ENCODE data around the gene CTNND2. TPM values are rescaled to one million over a fixed set of nuclear protein-coding genes. Genes with fewer than 3 reads are reported as not detected.

The CTNND2 gene
- total and polyA plus RNA-seq, 2 donors (not counting 1 experiment from before 2014, with no cell fraction given): not detected

DNA sequence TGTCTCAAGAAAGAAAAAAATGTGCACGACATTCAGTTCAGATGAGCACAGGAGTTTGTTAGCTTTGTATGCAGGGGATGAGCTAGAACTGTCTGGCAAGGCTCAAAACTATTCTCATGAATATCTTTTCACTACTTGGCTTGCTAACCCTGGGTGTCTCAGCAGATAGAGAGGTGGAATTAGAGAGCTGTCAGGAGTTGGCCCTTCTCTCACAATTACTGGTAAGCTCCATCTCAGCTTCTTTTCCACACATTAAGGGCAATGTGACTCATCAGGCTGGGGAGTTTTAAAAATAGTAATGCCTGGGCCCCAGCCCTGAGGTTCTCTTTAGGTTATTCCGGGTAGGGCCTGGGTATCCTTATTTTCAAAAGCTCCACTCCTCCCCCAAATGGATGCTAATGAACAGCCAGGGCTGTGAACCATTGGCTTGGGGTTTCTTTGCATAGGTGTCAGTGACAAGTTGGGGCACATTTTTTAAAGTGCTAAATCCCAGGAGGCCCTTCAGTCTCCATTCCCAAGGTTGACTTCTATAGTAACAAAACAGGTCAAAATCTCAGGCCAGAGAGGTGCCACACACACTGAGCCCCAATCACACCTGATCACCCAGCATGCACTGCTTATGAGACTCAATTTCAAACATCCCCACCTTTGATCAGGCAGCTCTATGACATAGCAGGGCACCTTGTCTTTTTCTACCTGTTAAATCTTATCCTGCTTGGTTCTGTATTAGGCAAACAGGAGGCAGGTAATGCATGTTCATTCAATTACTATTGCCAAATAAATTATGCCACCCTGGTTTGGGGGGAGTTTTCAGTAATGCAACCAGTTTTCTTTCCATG is 903.5 kb downstream of the CTNND2 start:
- H3K4me3 ChIP-seq (ENCODE audit: control extremely low read depth in 1 of 5, extremely low read depth in 1 of 5, insufficient read depth in 1 of 5, low read depth in 2 of 5, low read length in 4 of 5): no peak overlapping the region
- WGBS (ENCODE audit: insufficient coverage): 100% methylated on average over 1 of the region's 2 CpGs

GRCh38 chr5:10999714-11000113 is 904.5 kb downstream of the CTNND2 start:
- peaks cover 17% of the 10 kb centered on the region for H3K27me3 Mint-ChIP-seq
- CTCF ChIA-PET: interaction anchor here (0.7 kb wide), 1 partner anchor 18 kb away, joined by 3 read pairs; no protein-coding TSS in a partner anchor
- POLR2A ChIA-PET: no interaction called here
- H3K27ac Mint-ChIP-seq: no peak overlapping the region
- TF ChIP-seq, protein P1, sequence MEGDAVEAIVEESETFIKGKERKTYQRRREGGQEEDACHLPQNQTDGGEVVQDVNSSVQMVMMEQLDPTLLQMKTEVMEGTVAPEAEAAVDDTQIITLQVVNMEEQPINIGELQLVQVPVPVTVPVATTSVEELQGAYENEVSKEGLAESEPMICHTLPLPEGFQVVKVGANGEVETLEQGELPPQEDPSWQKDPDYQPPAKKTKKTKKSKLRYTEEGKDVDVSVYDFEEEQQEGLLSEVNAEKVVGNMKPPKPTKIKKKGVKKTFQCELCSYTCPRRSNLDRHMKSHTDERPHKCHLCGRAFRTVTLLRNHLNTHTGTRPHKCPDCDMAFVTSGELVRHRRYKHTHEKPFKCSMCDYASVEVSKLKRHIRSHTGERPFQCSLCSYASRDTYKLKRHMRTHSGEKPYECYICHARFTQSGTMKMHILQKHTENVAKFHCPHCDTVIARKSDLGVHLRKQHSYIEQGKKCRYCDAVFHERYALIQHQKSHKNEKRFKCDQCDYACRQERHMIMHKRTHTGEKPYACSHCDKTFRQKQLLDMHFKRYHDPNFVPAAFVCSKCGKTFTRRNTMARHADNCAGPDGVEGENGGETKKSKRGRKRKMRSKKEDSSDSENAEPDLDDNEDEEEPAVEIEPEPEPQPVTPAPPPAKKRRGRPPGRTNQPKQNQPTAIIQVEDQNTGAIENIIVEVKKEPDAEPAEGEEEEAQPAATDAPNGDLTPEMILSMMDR (IDR thresholded peaks at IDR 0.05): no peak
- TF ChIP-seq EZH2 (IDR thresholded peaks at IDR 0.05; ENCODE audit: borderline replicate concordance, insufficient read depth, low read depth, low read length, poor library complexity, severe bottlenecking): no peak
- no peak overlapping the region for H3K4me3 ChIP-seq (ENCODE audit: control extremely low read depth in 1 of 5, extremely low read depth in 1 of 5, insufficient read depth in 1 of 5, low read depth in 2 of 5, low read length in 4 of 5)
- intact Hi-C loops (cut with micrococcal nuclease): no loop called here
- no peaks in the 10 kb centered on the region for H3K79me2 ChIP-seq (ENCODE audit: control insufficient read depth, insufficient read depth, low read length)
- no peaks in the 10 kb centered on the region for H3K9me3 ChIP-seq (ENCODE audit: control extremely low read depth in 1 of 3, control insufficient read depth in 2 of 3, insufficient read depth in 1 of 3, low read length in 2 of 3)
- H3K36me3 ChIP-seq (replicated peaks in 1 of 2; ENCODE audit: control extremely low read depth in 1 of 2, control insufficient read depth in 1 of 2, extremely low read depth in 1 of 2, insufficient read depth in 2 of 2, low read length in 1 of 2): no peaks in the 10 kb centered on the region
- no peaks in the 10 kb centered on the region for H4K20me1 ChIP-seq (ENCODE audit: control insufficient read depth, insufficient read depth, low read length, poor library complexity, severe bottlenecking)
- H2AFZ ChIP-seq (ENCODE audit: insufficient read depth, low read depth, low read length, poor library complexity, severe bottlenecking): no peak overlapping the region
- H3K27ac ChIP-seq (ENCODE audit: low read length in 2 of 2): no peak overlapping the region
- no peaks in the 10 kb centered on the region for H3K4me1 Mint-ChIP-seq
- H3K9me3 Mint-ChIP-seq (ENCODE audit: insufficient read depth): no peaks in the 10 kb centered on the region
- H3K4me3 Mint-ChIP-seq: no peak overlapping the region
- ATAC-seq (ENCODE audit: low read depth) (no peak), DNase-seq (no peak)
- no peaks in the 10 kb centered on the region for H3K27me3 ChIP-seq (replicated peaks in 1 of 4; ENCODE audit: control extremely low read depth in 1 of 4, control insufficient read depth in 3 of 4, insufficient read depth in 4 of 4, low read length in 3 of 4)
- H3K4me2 ChIP-seq (replicated peaks; ENCODE audit: low read depth, low read length, poor library complexity, severe bottlenecking): no peak overlapping the region
- WGBS (ENCODE audit: insufficient coverage): 92% methylated on average over 5 of the region's 11 CpGs
- no peak overlapping the region for H3K9ac ChIP-seq (ENCODE audit: low read length)
- no peaks in the 10 kb centered on the region for H3K4me1 ChIP-seq (ENCODE audit: control insufficient read depth in 2 of 2, insufficient read depth in 2 of 2, low read length in 2 of 2)

More for the DNA sequence above, 903.5 kb downstream of the CTNND2 start:
- Histone ChIP-seq H4K20me1 (ENCODE audit: control insufficient read depth, insufficient read depth, low read length, poor library complexity, severe bottlenecking) (no peaks in the 10 kb centered on the region), H3K4me1 (ENCODE audit: control insufficient read depth in 2 of 2, insufficient read depth in 2 of 2, low read length in 2 of 2) (no peaks in the 10 kb centered on the region), H3K36me3 (replicated peaks in 1 of 2; ENCODE audit: control extremely low read depth in 1 of 2, control insufficient read depth in 1 of 2, extremely low read depth in 1 of 2, insufficient read depth in 2 of 2, low read length in 1 of 2) (no peaks in the 10 kb centered on the region), H3K9ac (ENCODE audit: low read length) (no peak overlapping the region), H3K9me3 (ENCODE audit: control extremely low read depth in 1 of 3, control insufficient read depth in 2 of 3, insufficient read depth in 1 of 3, low read length in 2 of 3) (no peaks in the 10 kb centered on the region), H3K27ac (ENCODE audit: low read length in 2 of 2) (no peak overlapping the region), H3K79me2 (ENCODE audit: control insufficient read depth, insufficient read depth, low read length) (no peaks in the 10 kb centered on the region), H3K4me2 (replicated peaks; ENCODE audit: low read depth, low read length, poor library complexity, severe bottlenecking) (no peak overlapping the region), H2AFZ (ENCODE audit: insufficient read depth, low read depth, low read length, poor library complexity, severe bottlenecking) (no peak overlapping the region), H3K27me3 (replicated peaks in 1 of 4; ENCODE audit: control extremely low read depth in 1 of 4, control insufficient read depth in 3 of 4, insufficient read depth in 4 of 4, low read length in 3 of 4) (no peaks in the 10 kb centered on the region)
- Mint-ChIP-seq H3K4me3 (no peak overlapping the region), H3K27me3 (peaks cover 13% of the 10 kb centered on the region), H3K9me3 (ENCODE audit: insufficient read depth) (no peaks in the 10 kb centered on the region), H3K4me1 (no peaks in the 10 kb centered on the region), H3K27ac (no peak overlapping the region)
- ChIA-PET CTCF (interaction anchor here (1.1 kb wide), 1 partner anchor 11 kb away, joined by 3 read pairs; no protein-coding TSS in a partner anchor), POLR2A (no interaction called here)
- DNase-seq: no peak
- intact Hi-C loops (cut with micrococcal nuclease): no loop called here
- no peak for TF ChIP-seq EZH2 (IDR thresholded peaks at IDR 0.05; ENCODE audit: borderline replicate concordance, insufficient read depth, low read depth, low read length, poor library complexity, severe bottlenecking)
- TF ChIP-seq, protein P1 (IDR thresholded peaks at IDR 0.05): no peak
- ATAC-seq (ENCODE audit: low read depth): no peak
